Prostate gland (tissue), 2 donors: ENCODE data around the gene HSBP1L1.

Source experiments
- POLR2A ChIP-seq: fragments of 450-650 bp; IDR thresholded peaks from one replicate; pipeline ENCODE4 v1.6.1; 2016; ENCODE audit warnings: antibody characterized with exemption, mild to moderate bottlenecking
- POLR2AphosphoS5 ChIP-seq: sonication (generic); formaldehyde crosslinking; IDR thresholded peaks from one replicate; pipeline ENCODE4 v1.6.1; 2017; ENCODE audit warnings: antibody characterized with exemption
- TF ChIP-seq, protein P1 (sequence below), 4 experiments: fragments of 200-600 bp in 2 of 4; fragments of 450-650 bp in 2 of 4; sonication (generic) in 2 of 4; IDR thresholded peaks; 1 replicate in 3 of 4; 2 replicates in 1 of 4; pipeline ENCODE4 v1.5.1; 2016 to 2019; ENCODE audit warnings: antibody characterized with exemption in 4 of 4, mild to moderate bottlenecking in 2 of 4, moderate library complexity in 2 of 4

DNA sequence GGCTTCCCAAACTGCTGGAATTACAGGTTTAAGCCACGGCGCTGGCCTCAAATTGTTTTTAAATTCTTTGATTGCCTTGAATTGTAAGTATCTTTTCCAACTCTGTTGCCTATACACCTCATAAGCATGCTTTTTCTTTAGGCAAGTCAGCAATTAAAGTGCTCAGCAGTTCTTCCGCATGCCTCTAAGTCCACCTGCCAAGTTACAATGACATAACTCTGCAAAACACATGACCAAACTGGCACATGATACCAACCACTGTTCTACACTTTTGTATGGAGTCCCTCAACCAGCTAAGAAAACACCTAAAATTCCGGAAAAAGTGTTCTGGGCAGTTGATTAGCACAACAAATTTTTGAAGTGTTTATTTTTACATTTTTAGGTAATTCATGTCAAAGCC, 18.8 kb downstream of the HSBP1L1 start:
- TF ChIP-seq POLR2A (no peak), POLR2AphosphoS5 (peak; percentile 31)
- TF ChIP-seq, protein P1, sequence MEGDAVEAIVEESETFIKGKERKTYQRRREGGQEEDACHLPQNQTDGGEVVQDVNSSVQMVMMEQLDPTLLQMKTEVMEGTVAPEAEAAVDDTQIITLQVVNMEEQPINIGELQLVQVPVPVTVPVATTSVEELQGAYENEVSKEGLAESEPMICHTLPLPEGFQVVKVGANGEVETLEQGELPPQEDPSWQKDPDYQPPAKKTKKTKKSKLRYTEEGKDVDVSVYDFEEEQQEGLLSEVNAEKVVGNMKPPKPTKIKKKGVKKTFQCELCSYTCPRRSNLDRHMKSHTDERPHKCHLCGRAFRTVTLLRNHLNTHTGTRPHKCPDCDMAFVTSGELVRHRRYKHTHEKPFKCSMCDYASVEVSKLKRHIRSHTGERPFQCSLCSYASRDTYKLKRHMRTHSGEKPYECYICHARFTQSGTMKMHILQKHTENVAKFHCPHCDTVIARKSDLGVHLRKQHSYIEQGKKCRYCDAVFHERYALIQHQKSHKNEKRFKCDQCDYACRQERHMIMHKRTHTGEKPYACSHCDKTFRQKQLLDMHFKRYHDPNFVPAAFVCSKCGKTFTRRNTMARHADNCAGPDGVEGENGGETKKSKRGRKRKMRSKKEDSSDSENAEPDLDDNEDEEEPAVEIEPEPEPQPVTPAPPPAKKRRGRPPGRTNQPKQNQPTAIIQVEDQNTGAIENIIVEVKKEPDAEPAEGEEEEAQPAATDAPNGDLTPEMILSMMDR (IDR thresholded peaks at IDR 0.05), result no peak
